ENCODE results near the gene KDM1A. TPM values are rescaled to one million over a fixed set of nuclear protein-coding genes. Genes with fewer than 3 reads are reported as not detected.
"Not testable (repeated sequence)": the region's sequence is repeated elsewhere in the genome, so short reads cannot be mapped to it uniquely, and the experiment has no call there.

Gene KDM1A
- total RNA-seq: 10 to 100 TPM; 39.3 to 50.9 TPM
- long read RNA-seq, transcript KDM1A-201 (19 exons, 3,033 nt): major isoform, 89 of 216 reads
- long read RNA-seq, partial matches to known transcripts: 8 of 216 reads
- long read RNA-seq, other reads (novel, unspliced or antisense): 117 of 216 reads

DNA sequence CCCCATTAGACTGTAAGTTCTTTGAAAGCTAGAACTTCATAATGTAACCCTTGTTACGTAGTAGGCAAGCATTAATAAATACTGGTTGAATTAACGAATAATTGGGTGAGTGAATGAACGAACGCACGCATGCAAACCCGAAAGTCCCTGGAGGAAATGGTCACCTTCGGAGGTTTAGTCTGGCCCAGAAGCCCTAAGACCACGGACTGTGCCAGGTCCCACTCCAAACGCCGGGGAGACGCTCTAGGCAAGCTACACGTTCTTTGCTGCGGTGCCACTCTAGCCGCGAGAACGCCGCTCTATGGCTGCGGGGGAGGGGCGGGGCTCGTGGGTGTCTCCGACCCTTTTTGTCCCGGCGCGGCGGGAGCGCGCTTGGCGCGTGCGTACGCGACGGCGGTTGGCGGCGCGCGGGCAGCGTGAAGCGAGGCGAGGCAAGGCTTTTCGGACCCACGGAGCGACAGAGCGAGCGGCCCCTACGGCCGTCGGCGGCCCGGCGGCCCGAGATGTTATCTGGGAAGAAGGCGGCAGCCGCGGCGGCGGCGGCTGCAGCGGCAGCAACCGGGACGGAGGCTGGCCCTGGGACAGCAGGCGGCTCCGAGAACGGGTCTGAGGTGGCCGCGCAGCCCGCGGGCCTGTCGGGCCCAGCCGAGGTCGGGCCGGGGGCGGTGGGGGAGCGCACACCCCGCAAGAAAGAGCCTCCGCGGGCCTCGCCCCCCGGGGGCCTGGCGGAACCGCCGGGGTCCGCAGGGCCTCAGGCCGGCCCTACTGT is at the start of gene KDM1A:
KDM1A (plus strand) TSS at position 375 of the 769 bp plus-strand sequence; CDS start at position 504, 129 bp downstream.
- ATAC-seq (peak; percentile 98), DNase-seq (peak; percentile 98 to 99)
- intact Hi-C loops (cut with DNase I, micrococcal nuclease): no loop called here

- no peak for ATAC-seq
- intact Hi-C loops (cut with DNase I, micrococcal nuclease): loop anchor here in 1 of 2 donors (10.0 kb wide), 1 partner anchor 305 kb away; no protein-coding TSS in a partner anchor
- no peak for DNase-seq
Observed at GRCh38 chr1:22970096-22970495, 49.2 kb upstream of the KDM1A start.

DNA sequence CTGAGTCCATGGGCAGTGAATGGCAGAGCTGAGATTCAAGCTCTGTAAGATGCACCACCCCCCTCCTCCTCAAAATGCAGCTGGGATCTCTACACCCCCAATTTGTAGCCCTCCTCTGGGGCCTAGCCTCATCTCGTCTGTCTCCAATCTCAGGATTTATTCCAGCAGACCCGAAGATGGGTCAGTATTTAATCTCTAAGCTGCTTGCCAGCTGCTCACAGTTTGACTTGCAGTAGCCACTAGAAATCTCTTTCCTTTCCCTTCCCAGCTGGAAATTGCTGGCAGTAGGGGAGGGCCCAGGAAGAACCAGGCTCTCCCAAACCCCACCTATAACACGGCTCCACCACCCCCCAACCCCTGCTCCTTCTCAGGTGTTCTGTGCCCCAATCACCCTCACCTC is 48.1 kb upstream of the KDM1A start:
- intact Hi-C loops (cut with DNase I, micrococcal nuclease): loop anchor here in 1 of 2 donors (10.0 kb wide), 1 partner anchor 304 kb away; no protein-coding TSS in a partner anchor
- DNase-seq: no peak
- ATAC-seq: no peak

DNA sequence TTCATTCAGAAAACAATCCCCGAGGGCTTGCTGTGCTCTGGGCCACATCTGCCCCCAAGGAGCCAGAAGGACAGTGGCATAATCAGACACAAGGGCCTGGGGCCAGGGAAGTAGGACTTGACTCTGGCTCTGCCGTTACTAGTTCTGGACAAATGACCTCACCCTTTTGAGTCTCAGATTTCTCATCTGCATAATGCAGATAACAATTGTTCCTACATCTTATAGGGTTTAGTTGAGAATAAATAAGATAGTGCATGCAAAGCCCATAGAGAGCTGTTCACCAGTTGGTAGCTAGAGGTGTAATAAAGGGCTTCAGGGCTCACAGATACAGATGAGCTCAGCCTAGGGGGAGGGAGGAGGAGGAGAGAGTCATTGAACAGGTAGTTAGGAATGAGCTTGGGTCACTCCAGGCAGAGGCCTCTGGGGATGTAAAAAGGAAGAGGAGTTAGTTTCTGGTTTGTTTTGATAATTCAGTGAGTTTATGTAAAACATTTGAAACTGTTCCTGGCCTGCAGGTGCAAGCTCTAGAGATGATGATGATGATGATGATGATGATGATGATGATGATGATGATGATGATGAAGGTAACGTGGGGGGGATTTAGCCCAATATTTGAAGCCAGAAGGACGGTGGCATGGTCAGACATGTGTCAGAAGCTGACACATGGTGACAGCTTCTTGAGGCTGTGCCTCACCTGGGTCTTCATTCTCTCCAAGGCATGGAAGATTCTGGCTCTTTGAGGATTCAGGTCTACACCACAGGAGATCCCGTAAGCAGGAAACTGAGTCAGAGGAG is 47.5 kb upstream of the KDM1A start:
- intact Hi-C loops (cut with DNase I, micrococcal nuclease): loop anchor here in 1 of 2 donors (10.0 kb wide), 1 partner anchor 303 kb away; no protein-coding TSS in a partner anchor
- ATAC-seq: no peak
- DNase-seq: no peak

- no peak for ATAC-seq
- intact Hi-C loops (cut with DNase I, micrococcal nuclease): loop anchor here in 1 of 2 donors (10.0 kb wide), 1 partner anchor 302 kb away; no protein-coding TSS in a partner anchor
- DNase-seq: no peak
Observed at GRCh38 chr1:22972760-22973159, 46.5 kb upstream of the KDM1A start, which contains the start of gene LACTBL1. Gene LACTBL1, minus strand, starts transcription at chr1:22972866. Its CDS starts 550 bp downstream, at chr1:22972316.

DNA sequence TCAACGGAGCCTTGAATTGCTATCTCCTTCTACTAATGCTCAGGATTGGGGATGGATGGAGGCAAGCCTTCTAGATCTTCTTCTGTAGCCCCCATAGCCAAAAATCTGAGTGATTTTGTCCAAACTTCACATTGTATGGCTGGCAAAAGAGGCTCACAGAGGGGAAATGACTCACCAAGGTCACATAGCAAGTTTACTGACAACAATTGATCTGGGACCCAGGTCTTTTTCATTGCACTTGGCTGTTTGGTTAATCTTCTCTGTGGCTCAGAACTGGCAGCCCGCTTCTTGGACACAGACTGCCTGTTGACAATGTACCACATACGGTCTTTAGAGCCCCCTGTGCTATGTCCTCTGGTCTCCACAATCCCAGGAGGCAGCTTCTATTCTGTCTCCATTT is 43.6 kb upstream of the KDM1A start:
- no peak for ATAC-seq
- no peak for DNase-seq
- intact Hi-C loops (cut with DNase I, micrococcal nuclease): loop anchor here in 1 of 2 donors (10.0 kb wide), 1 partner anchor 299 kb away; no protein-coding TSS in a partner anchor

DNA sequence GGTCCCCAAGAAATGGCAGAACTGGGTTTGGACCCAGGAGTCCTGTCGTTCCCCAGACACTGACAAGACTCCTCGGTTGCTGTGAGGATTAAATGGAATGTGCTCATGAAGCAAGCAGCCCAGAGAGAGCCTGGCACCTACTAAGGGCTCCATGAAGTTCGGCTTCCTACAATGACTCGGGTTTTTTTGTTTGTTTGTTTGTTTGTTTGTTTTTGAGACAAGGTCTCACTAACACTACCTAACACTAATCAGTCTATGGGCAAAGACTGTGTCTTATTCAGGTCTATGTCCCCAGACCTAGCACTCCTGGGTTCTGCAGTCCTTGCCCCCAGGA is 43.2 kb upstream of the KDM1A start:
- no peak for DNase-seq
- no peak for ATAC-seq
- intact Hi-C loops (cut with DNase I, micrococcal nuclease): loop anchor here in 1 of 2 donors (10.0 kb wide), 1 partner anchor 299 kb away; no protein-coding TSS in a partner anchor

DNA sequence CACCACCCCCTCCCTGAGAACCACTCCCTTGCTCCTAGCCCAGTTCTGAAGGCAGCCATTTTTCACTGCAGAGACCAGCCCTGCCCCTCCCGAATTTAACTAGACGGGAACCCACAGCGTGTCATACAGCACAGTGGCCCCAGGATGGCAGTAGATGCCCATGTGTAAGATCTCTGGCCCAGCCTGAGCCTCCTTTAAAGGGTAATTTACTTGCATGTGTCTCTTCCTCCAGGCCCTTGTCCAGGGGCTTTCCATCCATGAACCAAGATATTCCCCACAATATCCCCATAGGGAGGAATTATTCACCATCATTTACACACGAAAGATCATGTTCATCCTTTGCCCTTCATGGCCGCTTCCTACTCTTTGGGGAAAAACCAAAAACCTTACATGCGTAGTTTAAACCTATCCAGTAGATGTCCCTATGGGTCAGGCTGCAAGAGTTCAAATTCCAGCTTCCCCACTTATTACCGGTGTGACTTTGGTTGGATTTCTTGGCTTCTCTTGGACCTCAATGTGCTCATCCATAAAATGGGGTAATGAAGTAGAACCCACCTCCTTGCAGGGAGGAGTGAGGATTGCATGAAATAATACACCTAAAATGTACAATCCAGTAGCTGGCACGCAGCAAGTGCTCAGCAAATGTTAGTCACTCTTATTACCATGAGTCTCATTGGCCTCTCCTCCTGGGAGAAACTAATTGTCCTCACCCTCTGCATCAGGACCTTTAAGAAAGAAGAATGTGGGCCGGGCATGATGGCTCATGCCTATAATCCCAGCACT is 42.6 kb upstream of the KDM1A start:
- ATAC-seq (peak; percentile 96), DNase-seq (peak; percentile 45 to 68)
- intact Hi-C loops (cut with DNase I, micrococcal nuclease): loop anchor here in 1 of 2 donors (10.0 kb wide), 1 partner anchor 298 kb away; no protein-coding TSS in a partner anchor

DNA sequence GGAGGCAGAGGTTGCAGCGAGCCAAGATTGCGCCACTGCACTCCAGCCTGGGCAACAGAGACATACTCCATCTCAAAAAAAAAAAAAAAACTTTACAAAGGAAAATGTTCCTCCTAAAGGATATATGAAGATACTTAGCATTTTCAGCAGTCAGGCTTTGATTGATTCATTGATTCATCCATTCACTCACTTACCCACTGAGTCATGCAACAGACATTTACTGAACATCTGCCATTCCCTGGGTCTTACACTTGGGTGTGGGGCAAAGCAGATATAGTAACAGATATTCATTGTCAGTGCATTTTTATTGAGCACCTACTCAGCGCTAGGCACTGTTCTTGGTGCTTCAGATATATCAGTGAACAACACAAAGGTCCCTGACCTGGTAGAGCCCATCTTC is 41.0 kb upstream of the KDM1A start:
- no peak for ATAC-seq
- intact Hi-C loops (cut with DNase I, micrococcal nuclease): loop anchor here in 1 of 2 donors (10.0 kb wide), 1 partner anchor 297 kb away; no protein-coding TSS in a partner anchor
- DNase-seq: no peak

GRCh38 chr1:22980471-22980790 is 38.8 kb upstream of the KDM1A start:
- intact Hi-C loops (cut with DNase I, micrococcal nuclease); ATAC-seq; DNase-seq: not testable (repeated sequence)

DNA sequence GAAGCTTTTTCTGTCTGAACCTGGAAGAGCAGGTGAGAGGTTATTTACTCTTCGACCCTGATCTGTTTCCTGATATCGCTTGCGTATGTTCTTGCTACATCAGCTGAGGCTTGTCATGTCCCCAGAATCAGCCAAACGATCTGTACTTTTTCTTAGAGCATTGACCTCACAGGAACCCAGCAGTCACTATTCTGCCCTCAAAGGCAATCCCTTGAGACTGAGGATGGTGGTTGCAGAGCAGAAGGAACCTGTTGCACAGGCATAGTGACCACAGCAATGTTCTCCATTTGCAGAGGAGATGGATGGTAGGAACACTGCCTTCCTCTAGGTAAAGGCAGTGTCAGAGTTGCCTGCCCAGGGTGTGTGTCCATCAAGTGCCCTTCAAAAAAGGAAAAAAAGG is 35.3 kb upstream of the KDM1A start:
- ATAC-seq (no peak), DNase-seq (no peak)
- intact Hi-C loops (cut with DNase I, micrococcal nuclease): no loop called here

- ATAC-seq: not testable (repeated sequence)
Observed at GRCh38 chr1:22992384-22992783, 26.9 kb upstream of the KDM1A start.

GRCh38 chr1:22993220-22993795 is 26.0 kb upstream of the KDM1A start:
- DNase-seq; ATAC-seq; intact Hi-C loops (cut with DNase I, micrococcal nuclease): not testable (repeated sequence)

More at GRCh38 chr1:22992384-22992783, 26.9 kb upstream of the KDM1A start:
- intact Hi-C loops (cut with DNase I, micrococcal nuclease); DNase-seq: not testable (repeated sequence)

GRCh38 chr1:22995774-22996173 is 23.5 kb upstream of the KDM1A start:
- DNase-seq (no peak), ATAC-seq (no peak)
- intact Hi-C loops (cut with DNase I, micrococcal nuclease): no loop called here

DNA sequence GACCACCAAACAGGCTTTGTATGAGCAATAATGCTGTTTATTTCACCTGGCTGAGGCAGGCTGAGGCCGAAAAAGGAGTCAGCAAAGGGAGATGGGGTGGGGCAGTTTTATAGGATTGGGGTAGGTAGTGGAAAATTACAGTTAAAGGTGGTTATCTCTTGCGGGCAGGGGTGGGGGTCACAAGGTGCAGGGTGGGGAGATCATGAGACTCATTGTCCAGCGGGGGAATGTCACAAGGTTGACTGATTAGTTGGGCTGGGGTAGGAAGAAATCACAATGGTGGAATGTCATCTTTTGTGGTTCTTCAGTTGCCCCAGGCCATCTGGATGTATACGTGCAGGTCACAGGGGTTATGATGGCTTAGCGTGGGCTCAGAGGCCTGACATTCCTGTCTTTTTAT is 21.7 kb upstream of the KDM1A start:
- DNase-seq; ATAC-seq; intact Hi-C loops (cut with DNase I, micrococcal nuclease): not testable (repeated sequence)

DNA sequence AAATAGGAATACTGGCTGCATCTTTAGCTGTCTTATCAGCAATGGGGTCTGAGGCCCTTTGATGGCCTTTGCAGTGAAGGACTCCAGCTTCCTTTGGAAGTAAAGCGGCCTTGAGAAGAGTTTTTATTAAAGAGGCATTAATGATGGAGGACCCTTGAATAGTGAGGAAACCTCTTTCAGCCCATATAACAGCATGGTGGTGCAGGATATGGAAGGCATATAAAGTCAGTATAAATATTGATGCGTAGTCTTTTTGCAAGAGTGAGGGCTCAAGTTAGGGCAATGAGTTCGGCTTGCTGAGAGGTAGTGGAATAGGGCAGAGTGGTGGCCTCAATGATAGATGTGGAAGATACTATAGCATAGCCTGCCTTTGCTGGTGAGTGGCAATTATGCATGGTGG is 19.1 kb upstream of the KDM1A start:
- ATAC-seq; DNase-seq; intact Hi-C loops (cut with DNase I, micrococcal nuclease): not testable (repeated sequence)

DNA sequence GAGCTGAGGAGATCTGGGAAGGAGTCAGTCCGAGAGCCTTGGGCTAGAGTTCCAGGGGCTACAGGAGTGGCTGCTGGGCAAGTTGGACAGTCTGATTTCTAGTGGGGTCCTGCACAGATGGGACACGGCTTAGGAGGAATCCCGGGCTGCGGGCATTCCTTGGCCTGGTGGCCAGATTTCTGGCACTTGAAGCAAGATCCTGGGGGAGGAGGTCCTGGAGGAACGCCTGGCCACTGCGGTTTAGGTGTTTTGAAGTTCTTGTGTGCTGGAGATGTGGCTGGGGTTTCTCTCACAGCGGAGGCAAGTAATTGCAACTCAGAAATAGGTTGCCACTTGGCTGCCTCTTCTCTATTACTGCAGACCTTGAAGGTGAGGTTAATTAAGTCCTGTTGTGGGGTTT is 17.1 kb upstream of the KDM1A start:
- DNase-seq; ATAC-seq; intact Hi-C loops (cut with DNase I, micrococcal nuclease): not testable (repeated sequence)

- no peak for ATAC-seq
- no peak for DNase-seq
- intact Hi-C loops (cut with DNase I, micrococcal nuclease): no loop called here
Observed at GRCh38 chr1:23004112-23004511, 15.2 kb upstream of the KDM1A start.
